Measurements from ENCODE around the gene RPL38.
"Not testable (repeated sequence)": the region's sequence is repeated elsewhere in the genome, so short reads cannot be mapped to it uniquely, and the experiment has no call there.

RPL38 gene

DNA sequence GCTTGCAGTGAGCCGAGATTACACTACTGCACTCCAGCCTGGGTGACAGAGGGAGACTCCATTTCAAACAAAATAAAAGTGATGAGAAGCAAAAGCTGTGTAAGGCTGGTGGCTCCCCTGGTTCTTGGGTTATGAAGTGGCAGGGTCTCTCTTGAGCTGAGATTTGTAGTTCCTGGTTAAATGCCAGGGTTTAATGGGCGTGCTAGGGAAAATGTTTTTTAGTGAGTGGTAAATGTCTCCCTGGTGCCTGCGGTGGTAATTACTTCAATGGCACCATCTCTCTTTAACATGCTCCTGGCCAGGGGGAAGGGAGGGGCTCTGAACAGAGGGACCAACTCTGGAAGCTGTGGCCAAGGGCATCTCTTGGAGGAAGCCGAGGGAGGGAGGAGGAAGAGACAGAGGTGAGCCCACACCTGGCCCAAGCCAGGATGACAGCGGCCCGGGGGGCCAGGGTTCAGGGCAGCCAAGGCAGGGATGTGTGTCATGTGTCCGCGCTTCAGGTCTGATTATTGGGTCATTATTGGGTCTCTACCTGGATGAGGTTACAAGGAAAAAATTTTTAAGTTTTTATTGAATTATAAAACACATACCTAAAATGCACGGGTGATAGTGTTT, 17.8 kb upstream of the RPL38 start:
- DNase-seq, result no peak

GRCh38 chr17:74186498-74186897, 17.0 kb upstream of the RPL38 start:
- no peak for DNase-seq

GRCh38 chr17:74187761-74188160, 15.7 kb upstream of the RPL38 start:
- DNase-seq, result no peak

DNA sequence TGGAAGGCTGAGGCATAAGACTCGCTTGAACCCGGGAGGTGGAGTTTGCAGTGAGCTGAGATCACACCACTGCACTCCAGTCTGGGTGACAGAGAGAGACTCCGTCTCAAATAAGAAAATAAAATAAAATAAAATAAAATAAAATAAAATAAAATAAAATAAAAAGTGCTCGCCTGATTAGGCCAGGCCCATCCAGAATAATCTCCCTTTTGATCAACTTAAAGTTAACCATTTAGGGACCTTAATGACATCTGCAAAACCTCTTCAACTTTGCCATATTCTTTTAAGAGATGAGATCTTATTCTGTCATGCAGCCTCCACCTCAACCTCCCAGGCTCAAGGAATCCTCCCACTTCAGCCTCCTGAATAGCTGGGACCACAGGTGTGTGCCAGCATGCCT, 14.8 kb upstream of the RPL38 start:
- DNase-seq, result not testable (repeated sequence)

- DNase-seq, result peak in 3 of 4 experiments; percentile 17 to 67 (median 64)
Measured at GRCh38 chr17:74190154-74190553, 13.3 kb upstream of the RPL38 start.

GRCh38 chr17:74190807-74191406, 12.6 kb upstream of the RPL38 start:
- peak; percentile 13 to 63 (median 30) for DNase-seq

DNA sequence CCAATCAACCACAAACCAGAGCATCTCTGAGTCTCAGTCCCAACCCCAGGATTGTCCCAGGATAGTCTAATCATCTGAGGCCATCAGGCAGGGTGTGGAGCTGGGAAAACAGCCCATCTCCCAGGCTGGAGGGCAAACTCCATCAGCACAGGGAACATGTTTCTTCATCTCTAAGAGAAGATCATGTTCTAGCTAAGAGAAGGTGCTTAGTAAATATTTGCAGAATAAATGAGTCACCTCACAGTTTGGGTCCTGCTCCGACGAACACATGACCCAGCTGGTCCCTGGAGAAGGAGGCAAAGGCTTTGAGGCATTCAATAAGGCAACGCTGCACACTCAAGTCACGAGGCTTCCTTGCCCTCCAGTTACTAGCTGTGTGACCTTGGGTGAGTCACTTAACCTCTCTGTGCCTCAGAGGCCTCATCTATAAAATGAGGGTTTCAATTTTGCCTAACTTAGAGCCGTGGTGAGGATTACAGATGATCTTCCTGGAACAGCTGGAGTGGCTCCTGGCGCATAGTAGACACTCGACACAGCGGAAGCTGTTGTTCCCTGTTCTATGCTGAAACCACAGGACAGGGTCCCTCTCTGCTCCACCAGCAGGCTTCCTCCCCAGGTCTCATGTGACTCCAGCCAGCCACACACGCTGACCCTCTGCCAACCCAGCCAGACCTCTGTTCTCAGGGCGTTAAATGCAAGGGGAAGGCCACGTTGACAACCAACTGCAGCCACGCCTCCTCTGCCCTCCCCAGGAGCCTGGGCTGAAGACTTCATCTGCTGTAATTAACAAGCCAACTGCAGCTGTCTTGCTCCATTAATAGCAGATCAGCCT, 10.3 kb upstream of the RPL38 start:
- DNase-seq, result peak; percentile 82 to 90 (median 88)

DNA sequence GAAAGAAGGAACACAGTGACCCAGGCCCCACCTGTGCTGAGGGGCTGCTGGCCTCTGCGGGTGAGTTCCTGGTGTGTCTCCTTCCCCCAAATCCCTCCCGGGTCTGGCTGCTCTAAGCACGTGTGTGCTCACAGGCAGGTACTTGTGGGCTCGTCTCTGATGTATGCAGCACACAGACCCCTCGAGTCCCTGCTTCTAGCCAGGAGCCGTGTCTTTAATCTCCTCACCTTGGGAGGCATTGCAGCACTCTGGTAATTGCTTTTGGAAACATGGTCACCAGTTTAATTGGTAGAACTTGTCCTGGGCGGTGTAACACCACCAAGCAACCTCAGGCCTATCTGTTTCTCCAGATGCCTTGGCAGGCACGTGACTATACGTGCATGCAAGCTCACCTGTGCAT, 8.8 kb upstream of the RPL38 start:
- no peak for DNase-seq

- no peak for DNase-seq
Measured at GRCh38 chr17:74196541-74197317, 6.7 kb upstream of the RPL38 start.

DNA sequence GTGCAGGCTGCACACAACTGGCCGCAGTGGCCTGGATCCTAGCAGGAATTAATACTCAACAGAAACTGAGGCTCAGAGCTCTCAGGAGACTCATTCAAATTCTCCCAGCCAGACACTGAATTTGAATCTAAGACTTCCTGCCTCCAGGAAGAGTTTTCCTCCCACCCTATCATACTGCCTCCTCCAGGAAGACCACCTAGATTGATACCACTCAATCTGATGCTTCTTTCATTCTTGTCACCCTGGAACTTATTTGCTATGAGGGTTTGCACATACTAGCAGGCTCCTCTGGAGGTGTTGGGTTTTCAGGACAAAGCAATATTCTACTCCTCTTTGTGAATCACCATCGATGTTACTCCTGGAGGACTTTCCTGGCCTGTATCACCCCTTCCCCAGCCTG, 5.7 kb upstream of the RPL38 start:
- no peak for DNase-seq

DNA sequence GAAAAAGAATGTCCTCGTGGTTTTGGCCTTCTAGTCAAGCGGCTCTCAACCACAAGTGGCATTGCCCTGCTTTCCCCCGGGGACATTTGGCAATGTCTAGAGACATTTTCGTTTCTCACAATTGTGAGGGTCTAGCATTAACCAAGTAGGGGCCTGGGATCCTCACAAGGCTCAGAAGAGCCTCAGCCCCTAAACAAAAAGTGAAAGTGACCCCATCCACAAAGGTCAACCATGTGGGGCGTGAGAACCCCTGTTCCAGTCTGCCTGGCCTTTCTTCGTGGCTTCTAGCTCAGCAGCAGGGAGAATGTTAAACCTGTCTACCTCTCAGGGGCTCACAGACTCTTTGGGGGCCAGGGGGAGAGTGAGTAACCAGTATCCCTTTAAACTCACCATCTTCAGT, 4.8 kb upstream of the RPL38 start:
- no peak for DNase-seq

GRCh38 chr17:74199306-74200092, 4.0 kb upstream of the RPL38 start:
- DNase-seq, result peak; percentile 67 to 85 (median 81)

DNA sequence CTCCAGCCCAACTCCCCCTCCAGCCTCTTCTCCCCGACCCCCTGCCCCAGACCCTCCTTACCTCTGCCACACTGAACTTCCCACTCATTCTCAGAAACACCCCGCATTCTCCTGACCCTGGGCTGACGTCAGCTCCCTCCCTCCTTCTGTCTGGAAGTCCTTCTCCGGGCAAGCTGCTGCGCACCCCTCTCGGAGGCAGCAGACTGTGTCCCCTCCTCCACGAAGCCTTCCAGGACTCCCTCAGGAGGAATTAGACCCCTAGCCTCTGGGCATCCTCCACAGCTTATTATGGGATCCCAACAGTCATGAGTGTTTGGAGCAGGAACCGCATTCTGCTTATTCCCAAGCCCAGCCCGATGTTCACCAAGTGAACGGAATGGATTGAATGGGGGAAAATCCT, 3.4 kb upstream of the RPL38 start:
- no peak for DNase-seq

DNA sequence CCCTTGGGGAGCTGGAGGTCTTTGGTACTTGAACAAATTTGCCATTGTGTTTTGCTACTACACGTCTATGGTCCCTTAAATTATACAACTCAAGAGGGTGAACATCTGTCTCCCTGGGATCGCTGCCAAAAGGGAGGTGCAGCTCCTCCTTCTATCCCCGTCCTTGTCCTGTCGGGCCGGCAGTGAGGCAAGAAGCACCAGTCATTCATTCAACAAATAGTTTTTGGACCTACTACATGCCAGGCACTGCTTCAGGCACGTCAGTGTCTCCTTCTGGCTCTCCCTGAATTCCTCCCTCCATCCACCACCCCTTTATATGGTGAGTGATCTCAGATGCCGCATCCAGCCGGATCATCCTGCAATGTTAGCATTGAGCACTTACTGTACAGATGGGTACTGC, 2.2 kb upstream of the RPL38 start:
- no peak for DNase-seq

DNA sequence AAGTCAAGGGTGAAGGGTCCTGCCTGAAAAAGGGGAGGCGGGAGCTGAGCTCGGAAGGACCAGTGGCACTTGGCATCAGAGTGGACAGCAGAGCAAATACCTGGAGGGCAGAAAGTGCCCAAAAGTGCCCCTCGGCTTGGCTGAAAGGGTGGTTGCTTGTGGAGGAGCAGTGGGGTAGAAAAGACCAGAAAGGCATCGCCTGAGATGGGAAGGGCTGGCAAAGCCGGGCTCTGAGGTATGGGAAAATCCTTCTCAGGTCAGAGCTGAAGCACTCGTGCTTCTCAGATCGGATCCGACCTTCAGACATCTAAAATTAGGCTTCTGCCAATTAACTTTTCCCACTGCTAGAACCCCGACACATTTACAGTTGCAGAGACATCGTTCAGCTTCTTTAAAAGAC, 1.5 kb upstream of the RPL38 start:
- no peak for DNase-seq

GRCh38 chr17:74202938-74203337, 540 bp upstream of the RPL38 start:
- no peak for DNase-seq

DNA sequence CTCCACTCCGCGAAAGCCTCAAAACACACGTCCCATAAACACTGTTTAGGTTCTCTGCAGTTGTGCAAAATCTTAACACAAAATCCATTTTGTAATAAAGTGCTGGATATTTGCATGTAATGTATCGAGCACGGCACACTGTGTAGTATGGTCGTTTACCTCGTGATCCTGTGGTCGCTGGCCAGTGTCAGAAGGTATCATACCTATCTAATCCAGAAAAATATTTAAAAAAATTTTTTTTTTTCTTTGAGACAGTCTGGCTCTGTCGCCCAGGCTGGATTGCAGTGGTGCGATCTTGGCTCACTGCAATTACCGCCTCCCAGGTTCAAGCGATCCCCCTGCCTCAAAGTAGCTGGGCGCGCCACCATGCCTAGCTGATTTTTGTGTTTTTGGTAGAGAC, 996 bp downstream of the RPL38 start:
- DNase-seq, result no peak

DNA sequence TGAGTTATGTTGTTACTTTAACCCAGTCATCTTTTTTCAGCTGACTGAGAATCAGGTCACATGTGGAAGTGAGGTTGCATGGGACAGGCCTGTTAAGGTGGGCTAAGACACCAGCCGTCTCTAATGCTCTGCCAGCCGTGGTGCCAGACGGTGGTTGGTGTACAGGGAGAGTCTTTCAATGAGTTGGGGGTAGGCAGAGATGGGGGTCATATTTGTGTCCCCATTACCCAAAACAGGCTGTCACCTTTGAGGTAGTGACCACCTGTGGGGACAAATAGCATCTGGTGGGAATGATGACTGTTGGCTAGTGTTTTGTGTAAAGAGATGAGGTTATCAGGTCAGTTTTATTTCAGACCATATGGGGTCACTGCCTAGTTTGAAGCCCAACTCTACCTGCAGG, 1.8 kb downstream of the RPL38 start:
- no peak for DNase-seq

DNA sequence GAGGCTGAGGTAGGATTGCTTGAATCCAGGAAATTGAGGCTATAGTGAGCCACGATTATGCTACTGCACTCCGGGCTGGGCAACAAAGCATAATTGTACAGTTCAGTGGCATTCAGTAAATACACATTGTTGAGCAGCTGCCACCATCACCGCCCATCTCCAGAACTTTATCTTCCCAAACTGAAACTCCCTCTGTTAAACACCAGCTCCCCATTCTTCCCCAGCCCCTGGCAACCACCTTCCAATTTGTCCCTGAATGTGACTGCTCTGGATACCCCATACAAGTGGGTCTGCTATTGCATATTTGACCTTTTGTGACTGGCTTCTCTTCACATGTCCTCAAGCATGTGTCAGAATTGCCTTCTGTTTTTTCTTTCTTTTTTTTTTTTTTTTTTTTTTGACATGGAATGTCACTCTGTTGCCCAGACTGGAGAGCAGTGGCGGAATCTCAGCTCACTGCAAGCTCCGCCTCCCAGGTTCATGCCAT, 2.9 kb downstream of the RPL38 start:
- no peak for DNase-seq

DNA sequence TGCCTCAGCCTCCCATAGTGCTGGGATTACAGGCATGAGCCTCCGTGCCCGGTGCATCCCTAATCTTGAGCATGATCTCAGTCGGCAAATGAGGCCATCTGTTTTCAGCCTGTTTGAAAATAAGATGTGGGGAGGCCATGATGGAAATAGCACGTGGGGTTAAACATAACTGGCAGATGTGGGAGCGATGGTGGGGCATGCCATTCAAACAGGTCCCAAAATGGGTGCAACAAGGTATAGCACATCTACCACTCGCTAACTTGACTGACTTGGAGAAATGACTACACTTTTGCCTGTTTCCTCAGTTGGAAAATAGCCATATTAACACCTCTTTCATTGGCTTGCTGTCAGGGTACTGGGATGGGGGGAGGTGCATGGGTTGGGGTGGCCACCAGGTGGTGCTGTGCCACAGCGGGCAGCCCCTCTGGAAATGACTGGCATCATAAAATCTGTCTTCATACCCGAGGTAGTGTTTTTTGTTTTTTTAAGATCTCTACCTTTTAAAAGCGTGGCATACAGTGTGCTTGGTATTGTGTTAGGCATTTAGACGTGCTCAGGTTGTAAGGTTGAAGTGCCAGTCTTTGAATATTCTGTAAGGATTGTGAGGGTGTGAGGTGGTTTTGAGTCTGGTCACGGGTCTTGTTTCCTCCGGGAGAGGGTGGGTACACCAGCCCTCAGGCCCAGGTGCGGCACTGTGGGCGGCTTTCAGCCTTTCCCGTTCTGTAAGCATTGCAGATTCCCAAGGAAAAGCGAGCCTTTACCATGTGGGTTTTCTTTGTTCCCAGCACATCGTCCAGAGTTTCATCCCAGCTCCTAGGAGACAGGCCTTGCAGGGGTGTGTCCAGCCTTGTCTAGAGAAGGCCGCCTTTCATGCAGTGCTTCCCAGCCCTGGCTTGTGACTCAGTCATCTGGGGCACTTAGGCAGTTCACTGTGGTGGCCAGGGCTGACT, 7.0 kb downstream of the RPL38 start:
- peak; percentile 64 to 80 (median 75) for DNase-seq
